PC-3 (cell line): ENCODE results near the gene SMIM36. TPM values are rescaled to one million over a fixed set of nuclear protein-coding genes. Genes with fewer than 3 reads are reported as not detected.

Experiments used
- ATAC-seq: fragments of 200-7000 bp; cut with Tn5 transposase; 2 replicates; pipeline ENCODE4 v1.9.1; 2020; ENCODE audit warnings: mild to moderate bottlenecking, moderate library complexity
- BruUV-seq: library from RNA; stranded (reverse); fragments of 400-500 nt; replicated peaks from 2 replicates; lab custom pipeline; 2021; lab: Mats Ljungman, UMichigan
- CTCF ChIA-PET: fragments of 300-600 bp; sonication (Branson Sonifier 250); formaldehyde crosslinking; loops from one replicate; lab custom pipeline; 2022; ENCODE audit warnings: antibody characterized with exemption; lab: Charles Lee
- POLR2A ChIA-PET: fragments of 300-600 bp; sonication (Branson Sonifier 250); formaldehyde crosslinking; loops from one replicate; lab custom pipeline; 2022; ENCODE audit warnings: antibody characterized with exemption; ENCODE audit not compliant: unreplicated experiment; lab: Charles Lee
- DNase-seq: peaks from one replicate; pipeline ENCODE4 v3.0.0-alpha.2; 2015
- H2AFZ ChIP-seq: fragments of 300-600 bp; sonication (generic); 2 replicates; pipeline ENCODE4 v1.6.0; 2016; ENCODE audit warnings: antibody characterized with exemption, low read length
- H3F3A ChIP-seq: fragments of 300-600 bp; sonication (generic); one replicate; pipeline ENCODE4 v1.6.0; 2017; ENCODE audit warnings: antibody characterized with exemption, low read length, control low read depth, mild to moderate bottlenecking; ENCODE audit not compliant: unreplicated experiment
- H3K27ac ChIP-seq: fragments of 300-600 bp; sonication (generic); 2 replicates; pipeline ENCODE4 v1.5.1; 2016; ENCODE audit warnings: mild to moderate bottlenecking, low read length
- H3K27me3 ChIP-seq: fragments of 300-600 bp; sonication (generic); 2 replicates; pipeline ENCODE4 v1.6.1; 2016; ENCODE audit warnings: low read length, mixed read lengths
- H3K36me3 ChIP-seq: fragments of 300-600 bp; sonication (generic); 2 replicates; pipeline ENCODE4 v1.6.1; 2016; ENCODE audit warnings: low read depth, mixed run types, low read length, mixed read lengths
- H3K4me1 ChIP-seq: fragments of 300-600 bp; sonication (generic); 2 replicates; pipeline ENCODE4 v1.5.1; 2016; ENCODE audit warnings: low read length; ENCODE audit not compliant: insufficient read depth
- H3K4me2 ChIP-seq: fragments of 300-600 bp; sonication (generic); 2 replicates; pipeline ENCODE4 v1.6.0; 2016; ENCODE audit warnings: low read length
- H3K4me3 ChIP-seq: fragments of 300-600 bp; sonication (generic); 2 replicates; pipeline ENCODE4 v1.5.1; 2016; ENCODE audit warnings: mild to moderate bottlenecking, low read length, mixed read lengths
- H3K79me2 ChIP-seq: fragments of 300-600 bp; sonication (generic); 2 replicates; pipeline ENCODE4 v1.6.1; 2017; ENCODE audit warnings: low read length, mixed read lengths
- H3K9ac ChIP-seq: fragments of 300-600 bp; sonication (generic); 2 replicates; pipeline ENCODE4 v1.6.0; 2016; ENCODE audit warnings: mild to moderate bottlenecking, low read length
- H3K9me2 ChIP-seq: fragments of 300-600 bp; sonication (generic); replicated peaks from 2 replicates; pipeline ENCODE4 v1.6.1; 2016; ENCODE audit warnings: mixed run types, low read length, mixed read lengths
- H3K9me3 ChIP-seq: fragments of 300-600 bp; sonication (generic); 2 replicates; pipeline ENCODE4 v1.6.1; 2016; ENCODE audit warnings: low read length, mixed read lengths
- H4K20me1 ChIP-seq: fragments of 300-600 bp; sonication (generic); 2 replicates; pipeline ENCODE4 v1.6.1; 2016; ENCODE audit warnings: low read length, mixed read lengths
- CTCF ChIP-seq: fragments of 300-600 bp; sonication (generic); conservative IDR thresholded peaks from 2 replicates; pipeline ENCODE4 v1.5.1; 2017; ENCODE audit warnings: antibody characterized with exemption, low read depth, mild to moderate bottlenecking, low read length
- EZH2 ChIP-seq: fragments of 300-600 bp; sonication (generic); IDR thresholded peaks from one replicate; pipeline ENCODE4 v1.6.1; 2017; ENCODE audit warnings: antibody characterized with exemption, mild to moderate bottlenecking, low read length; ENCODE audit not compliant: unreplicated experiment
- EZH2phosphoT487 ChIP-seq: fragments of 300-600 bp; sonication (generic); IDR thresholded peaks from 2 replicates; pipeline ENCODE4 v1.6.1; 2018; ENCODE audit warnings: mild to moderate bottlenecking, antibody characterized with exemption, low read length, borderline replicate concordance
- intact Hi-C: fragments of 100-400 bp; cut with micrococcal nuclease; formaldehyde crosslinking; loops from 2 replicates; pipeline ENCODE4 v1.9.0; 2023
- total RNA-seq: library from RNA; depleted of rRNA; stranded (reverse); fragments of >200 nt; gene quantifications from 2 replicates; pipeline ENCODE4 v1.2.3, GENCODE V29; 2014

Gene SMIM36
- total RNA-seq, 1 experiment from 2014 or later, result not detected

GRCh38 chr17:55452139-55452790 lies 59.0 kb downstream of the SMIM36 start:
- no peaks in the 10 kb centered on the region for H3K9me3 ChIP-seq
- no peaks in the 10 kb centered on the region for H3K27me3 ChIP-seq
- intact Hi-C loops, result loop anchor here (10.0 kb wide), 1 partner anchor 123 kb away; no protein-coding TSS in a partner anchor
- H3K9me2 ChIP-seq, result no peaks in the 10 kb centered on the region
- no peaks in the 10 kb centered on the region for H4K20me1 ChIP-seq
- TF ChIP-seq EZH2 (no peak), EZH2phosphoT487 (no peak), CTCF (no peak)
- H3K27ac ChIP-seq, result peak overlapping the region; percentile 70
- H3K4me2 ChIP-seq, result peak overlapping the region; percentile 7
- CTCF ChIA-PET, result interaction anchor here (0.6 to 1.0 kb wide), 2 partner anchors 19 to 245 kb away, joined by 3 to 6 read pairs; no protein-coding TSS in a partner anchor
- no peak overlapping the region for H3K4me3 ChIP-seq
- peak overlapping the region; percentile 45 for H2AFZ ChIP-seq
- DNase-seq, result peak; percentile 95
- H3K9ac ChIP-seq, result peak overlapping the region; percentile 24; the same call in 1 of the 2 replicates
- no peaks in the 10 kb centered on the region for H3F3A ChIP-seq
- peaks cover 61% of the 10 kb centered on the region for H3K4me1 ChIP-seq
- H3K36me3 ChIP-seq, result no peaks in the 10 kb centered on the region
- POLR2A ChIA-PET, result no interaction called here
- peak; percentile 54 for ATAC-seq
- BruUV-seq, result no TSS peak
- no peaks in the 10 kb centered on the region for H3K79me2 ChIP-seq

GRCh38 chr17:55451758-55452138 lies 59.5 kb downstream of the SMIM36 start:
- H3K4me2 ChIP-seq, result 0 out of 2 replicates have a peak overlapping the region, but pooled peaks have one; percentile 2
- DNase-seq (no peak), ATAC-seq (no peak)
- no peaks in the 10 kb centered on the region for H3K9me2 ChIP-seq
- no peaks in the 10 kb centered on the region for H4K20me1 ChIP-seq
- no peaks in the 10 kb centered on the region for H3F3A ChIP-seq
- no peaks in the 10 kb centered on the region for H3K79me2 ChIP-seq
- no peak overlapping the region for H3K4me3 ChIP-seq
- no peak overlapping the region for H2AFZ ChIP-seq
- H3K36me3 ChIP-seq, result no peaks in the 10 kb centered on the region
- CTCF ChIA-PET, result interaction anchor here (1.0 kb wide), 1 partner anchor 18 kb away, joined by 3 read pairs; no protein-coding TSS in a partner anchor
- intact Hi-C loops, result loop anchor here (10.0 kb wide), 1 partner anchor 123 kb away; no protein-coding TSS in a partner anchor
- no peaks in the 10 kb centered on the region for H3K27me3 ChIP-seq
- peaks cover 59% of the 10 kb centered on the region for H3K4me1 ChIP-seq
- no peaks in the 10 kb centered on the region for H3K9me3 ChIP-seq
- no peak for TF ChIP-seq EZH2
- no peak for TF ChIP-seq EZH2phosphoT487
- TF ChIP-seq CTCF, result no peak
- POLR2A ChIA-PET, result no interaction called here
- no peak overlapping the region for H3K9ac ChIP-seq
- BruUV-seq, result no TSS peak
- peak overlapping the region; percentile 70 for H3K27ac ChIP-seq

- POLR2A ChIA-PET, result no interaction called here
- Histone ChIP-seq H3K36me3 (no peaks in the 10 kb centered on the region), H3K9ac (no peak overlapping the region), H3K9me2 (no peaks in the 10 kb centered on the region), H3K4me3 (no peak overlapping the region), H3F3A (no peaks in the 10 kb centered on the region), H4K20me1 (no peaks in the 10 kb centered on the region), H3K4me2 (no peak overlapping the region), H3K27me3 (no peaks in the 10 kb centered on the region), H3K27ac (no peak overlapping the region), H3K79me2 (no peaks in the 10 kb centered on the region), H2AFZ (no peak overlapping the region), H3K9me3 (no peaks in the 10 kb centered on the region), H3K4me1 (peaks cover 54% of the 10 kb centered on the region)
- no TSS peak for BruUV-seq
- intact Hi-C loops, result loop anchor here (10.0 kb wide), 1 partner anchor 124 kb away; no protein-coding TSS in a partner anchor
- CTCF ChIA-PET, result no interaction called here
- DNase-seq (peak; percentile 34), ATAC-seq (no peak)
- TF ChIP-seq EZH2 (no peak), EZH2phosphoT487 (no peak), CTCF (no peak)
Observed at GRCh38 chr17:55451203-55451641, 60.0 kb downstream of the SMIM36 start.
